Neural cell (in vitro differentiated cells): ENCODE measurements around the gene INPPL1. TPM values are rescaled to one million over a fixed set of nuclear protein-coding genes. Genes with fewer than 3 reads are reported as not detected.

ENCODE experiments used
- H2AFZ ChIP-seq: fragments of 200-600, 300-800 bp; sonication (generic), shearing (Covaris generic); 2 replicates; pipeline ENCODE4 v1.6.0; 2014; ENCODE audit warnings: low read depth, mild to moderate bottlenecking, antibody characterized with exemption, low read length, moderate library complexity
- H3F3A ChIP-seq: fragments of 200-600 bp; shearing (Covaris generic); 2 replicates; pipeline ENCODE4 v1.6.1; 2016; ENCODE audit warnings: mild to moderate bottlenecking, moderate library complexity, mixed read lengths, antibody characterized with exemption, low read length; ENCODE audit not compliant: insufficient read depth, poor library complexity, severe bottlenecking
- H3K27ac ChIP-seq: fragments of 200-600, 300-800 bp; sonication (generic), shearing (Covaris generic); 2 replicates; pipeline ENCODE4 v1.5.1; 2014; ENCODE audit warnings: mild to moderate bottlenecking, low read length, moderate library complexity
- H3K27me3 ChIP-seq: fragments of 300-800, 200-600 bp; sonication (generic), shearing (Covaris generic); 2 replicates; pipeline ENCODE4 v1.6.0; 2014; ENCODE audit warnings: mild to moderate bottlenecking, low read depth, low read length, moderate library complexity; ENCODE audit not compliant: insufficient read depth
- H3K36me3 ChIP-seq: fragments of 300-800, 200-600 bp; sonication (generic), shearing (Covaris generic); 2 replicates; pipeline ENCODE4 v1.5.1; 2014; ENCODE audit warnings: mild to moderate bottlenecking, antibody characterized with exemption, low read length, moderate library complexity; ENCODE audit not compliant: insufficient read depth
- H3K4me2 ChIP-seq: fragments of 300-800, 200-600 bp; sonication (generic), shearing (Covaris generic); 2 replicates; pipeline ENCODE4 v1.6.0; 2014; ENCODE audit warnings: mild to moderate bottlenecking, low read length
- H3K4me3 ChIP-seq: fragments of 300-800, 200-600 bp; sonication (generic), shearing (Covaris generic); 2 replicates; pipeline ENCODE4 v1.5.1; 2014; ENCODE audit warnings: mild to moderate bottlenecking, low read length, moderate library complexity
- H3K79me2 ChIP-seq: fragments of 200-600 bp; shearing (Covaris generic); replicated peaks from 2 replicates; pipeline ENCODE4 v1.6.0; 2014; ENCODE audit warnings: mild to moderate bottlenecking, low read length, moderate library complexity; ENCODE audit not compliant: insufficient read depth
- H3K9ac ChIP-seq: fragments of 300-800, 200-600 bp; sonication (generic), shearing (Covaris generic); 2 replicates; pipeline ENCODE4 v1.6.1; 2016; ENCODE audit warnings: mild to moderate bottlenecking, low read length, mixed read lengths
- H3K9me2 ChIP-seq: fragments of 200-600 bp; shearing (Covaris generic); 2 replicates; pipeline ENCODE4 v1.6.1; 2016; ENCODE audit warnings: mild to moderate bottlenecking, low read length, mixed read lengths; ENCODE audit not compliant: insufficient read depth
- H3K9me3 ChIP-seq: fragments of 200-600, 300-800 bp; sonication (generic), shearing (Covaris generic); 2 replicates; pipeline ENCODE4 v1.6.1; 2016; ENCODE audit warnings: mild to moderate bottlenecking, mixed run types, low read length, moderate library complexity, mixed read lengths
- H4K20me1 ChIP-seq: fragments of 200-600 bp; shearing (Covaris generic); 2 replicates; pipeline ENCODE4 v1.6.1; 2016; ENCODE audit warnings: mild to moderate bottlenecking, mixed run types; ENCODE audit not compliant: insufficient read depth
- CTCF ChIP-seq: fragments of 450-650 bp; IDR thresholded peaks from 2 replicates; pipeline ENCODE4 v1.5.1; 2014; ENCODE audit warnings: antibody characterized with exemption, mild to moderate bottlenecking, moderate library complexity; ENCODE audit not compliant: poor library complexity, severe bottlenecking
- EP300 ChIP-seq: fragments of 450-650 bp; conservative IDR thresholded peaks from 2 replicates; pipeline ENCODE4 v1.6.1; 2014; ENCODE audit warnings: antibody characterized with exemption, mild to moderate bottlenecking, moderate library complexity; ENCODE audit not compliant: poor library complexity, severe bottlenecking
- EZH2 ChIP-seq: fragments of 200-600, 300-800 bp; shearing (Covaris generic), sonication (generic); IDR thresholded peaks from 2 replicates; pipeline ENCODE4 v1.6.1; 2014; ENCODE audit warnings: antibody characterized with exemption, low read length, borderline replicate concordance, mild to moderate bottlenecking; ENCODE audit not compliant: insufficient read depth, poor library complexity, severe bottlenecking
- MXI1 ChIP-seq: fragments of 450-650 bp; conservative IDR thresholded peaks from 2 replicates; pipeline ENCODE4 v1.6.1; 2014; ENCODE audit warnings: antibody characterized with exemption, mild to moderate bottlenecking; ENCODE audit not compliant: poor library complexity, severe bottlenecking
- POLR2AphosphoS5 ChIP-seq: IDR thresholded peaks from 2 replicates; pipeline ENCODE4 v1.6.1; 2012
- RAD21 ChIP-seq: fragments of 450-650 bp; conservative IDR thresholded peaks from 2 replicates; pipeline ENCODE4 v1.6.1; 2014; ENCODE audit warnings: antibody characterized with exemption, mild to moderate bottlenecking, moderate library complexity
- REST ChIP-seq: IDR thresholded peaks from 2 replicates; pipeline ENCODE4 v1.6.1; 2012; ENCODE audit warnings: borderline replicate concordance
- SMC3 ChIP-seq: fragments of 450-650 bp; conservative IDR thresholded peaks from 2 replicates; pipeline ENCODE4 v1.6.1; 2014; ENCODE audit warnings: antibody characterized with exemption, mild to moderate bottlenecking, moderate library complexity; ENCODE audit not compliant: poor library complexity
- TAF1 ChIP-seq: IDR thresholded peaks from 2 replicates; pipeline ENCODE4 v1.6.1; 2012; ENCODE audit warnings: low read depth
- polyA plus RNA-seq: library from polyadenylated mRNA; depleted of rRNA; stranded (reverse); fragments of >200 nt; gene quantifications from 2 replicates; pipeline ENCODE4 v1.2.3, GENCODE V29; 2014

INPPL1 gene
- polyA plus RNA-seq, 1 donor from 2014 or later, result 2.0 TPM

GRCh38 chr11:72257570-72257969, 33.0 kb downstream of the INPPL1 start:
- H3F3A ChIP-seq, result no peaks in the 10 kb centered on the region
- no peaks in the 10 kb centered on the region for H3K9me3 ChIP-seq
- H3K4me3 ChIP-seq, result no peak overlapping the region
- no peaks in the 10 kb centered on the region for H3K36me3 ChIP-seq
- no peak overlapping the region for H3K4me2 ChIP-seq
- no peak for TF ChIP-seq EP300
- no peak for TF ChIP-seq REST
- no peak for TF ChIP-seq EZH2
- TF ChIP-seq MXI1, result no peak
- no peak for TF ChIP-seq RAD21
- no peak for TF ChIP-seq CTCF
- no peak for TF ChIP-seq SMC3
- TF ChIP-seq POLR2AphosphoS5, result no peak
- no peak for TF ChIP-seq TAF1
- H4K20me1 ChIP-seq, result no peaks in the 10 kb centered on the region
- no peak overlapping the region for H3K9ac ChIP-seq
- no peak overlapping the region for H3K27ac ChIP-seq
- H3K27me3 ChIP-seq, result no peaks in the 10 kb centered on the region
- no peaks in the 10 kb centered on the region for H3K79me2 ChIP-seq
- no peaks in the 10 kb centered on the region for H3K9me2 ChIP-seq
- no peak overlapping the region for H2AFZ ChIP-seq

GRCh38 chr11:72259490-72259889, 34.9 kb downstream of the INPPL1 start:
- Histone ChIP-seq H3K9ac (no peak overlapping the region), H3F3A (no peaks in the 10 kb centered on the region), H3K36me3 (no peaks in the 10 kb centered on the region), H3K27me3 (no peaks in the 10 kb centered on the region), H2AFZ (no peak overlapping the region), H3K9me3 (no peaks in the 10 kb centered on the region), H4K20me1 (no peaks in the 10 kb centered on the region), H3K4me3 (no peak overlapping the region), H3K9me2 (no peaks in the 10 kb centered on the region), H3K27ac (no peak overlapping the region), H3K4me2 (no peak overlapping the region), H3K79me2 (no peaks in the 10 kb centered on the region)
- TF ChIP-seq CTCF (no peak), MXI1 (no peak), POLR2AphosphoS5 (no peak), REST (no peak), SMC3 (no peak), EZH2 (no peak), EP300 (no peak), TAF1 (no peak), RAD21 (no peak)
